WI38 (cell line): ENCODE data around the gene NPC2.

Experiments
- H3K4me3 ChIP-seq: 2 replicates; pipeline ENCODE4 v1.5.1; 2011; ENCODE audit warnings: low read depth, mild to moderate bottlenecking, control low read depth, low read length
- TF ChIP-seq, protein P1 (sequence below): IDR thresholded peaks from 2 replicates; pipeline ENCODE4 v1.5.1; 2012; ENCODE audit warnings: low read depth, mild to moderate bottlenecking, control low read depth, low read length

The NPC2 gene

DNA sequence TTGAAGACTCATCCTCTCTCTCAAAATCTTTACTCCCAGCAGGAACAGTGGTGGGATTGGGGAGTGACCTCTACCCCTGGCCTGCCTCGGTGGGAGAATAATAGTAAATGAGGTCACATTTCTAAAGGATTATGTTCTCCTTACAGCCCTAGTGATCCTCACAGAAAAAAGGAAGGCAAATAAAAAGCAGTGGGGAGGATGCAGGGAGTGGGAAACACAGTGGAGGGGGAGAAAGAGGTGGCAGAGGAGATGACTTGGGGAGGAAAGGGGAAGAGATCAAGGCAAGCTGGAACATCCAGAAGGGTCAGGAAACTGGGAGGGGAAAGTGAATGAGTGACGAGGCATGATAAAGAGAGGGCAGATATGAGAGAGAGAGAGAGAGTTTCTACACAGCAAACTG lies 58.8 kb downstream of the NPC2 start:
- H3K4me3 ChIP-seq = no peak overlapping the region
- TF ChIP-seq, protein P1, sequence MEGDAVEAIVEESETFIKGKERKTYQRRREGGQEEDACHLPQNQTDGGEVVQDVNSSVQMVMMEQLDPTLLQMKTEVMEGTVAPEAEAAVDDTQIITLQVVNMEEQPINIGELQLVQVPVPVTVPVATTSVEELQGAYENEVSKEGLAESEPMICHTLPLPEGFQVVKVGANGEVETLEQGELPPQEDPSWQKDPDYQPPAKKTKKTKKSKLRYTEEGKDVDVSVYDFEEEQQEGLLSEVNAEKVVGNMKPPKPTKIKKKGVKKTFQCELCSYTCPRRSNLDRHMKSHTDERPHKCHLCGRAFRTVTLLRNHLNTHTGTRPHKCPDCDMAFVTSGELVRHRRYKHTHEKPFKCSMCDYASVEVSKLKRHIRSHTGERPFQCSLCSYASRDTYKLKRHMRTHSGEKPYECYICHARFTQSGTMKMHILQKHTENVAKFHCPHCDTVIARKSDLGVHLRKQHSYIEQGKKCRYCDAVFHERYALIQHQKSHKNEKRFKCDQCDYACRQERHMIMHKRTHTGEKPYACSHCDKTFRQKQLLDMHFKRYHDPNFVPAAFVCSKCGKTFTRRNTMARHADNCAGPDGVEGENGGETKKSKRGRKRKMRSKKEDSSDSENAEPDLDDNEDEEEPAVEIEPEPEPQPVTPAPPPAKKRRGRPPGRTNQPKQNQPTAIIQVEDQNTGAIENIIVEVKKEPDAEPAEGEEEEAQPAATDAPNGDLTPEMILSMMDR = no peak

DNA sequence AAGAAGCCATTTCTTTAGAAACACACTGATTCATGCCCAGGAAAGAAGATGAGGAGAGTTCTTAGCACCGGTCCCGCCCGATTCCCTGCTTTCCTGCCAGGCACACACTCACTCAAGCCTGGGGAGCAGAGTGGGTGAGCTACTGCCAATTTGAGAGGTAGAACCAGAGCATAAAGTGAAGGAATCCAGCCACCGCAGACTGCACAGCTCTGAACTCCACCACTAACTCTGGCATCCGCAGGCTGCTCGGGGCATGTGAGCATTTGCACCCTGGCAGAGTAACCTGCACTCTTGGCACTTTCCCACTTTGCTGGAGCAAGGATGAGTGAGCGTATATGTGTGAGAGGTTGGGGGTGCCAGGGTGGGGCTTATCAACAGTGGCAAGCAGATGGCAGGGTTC lies 63.1 kb downstream of the NPC2 start:
- no peak overlapping the region for H3K4me3 ChIP-seq
- TF ChIP-seq, protein P1 = no peak
